NCI-H2227 (cell line): ENCODE data around the gene ADIPOR2.

Experiments used
- DNase-seq: peaks from one replicate; lab custom pipeline; 2025; ENCODE audit not compliant: unreplicated experiment; lab: John Stamatoyannopoulos, UW

Gene ADIPOR2

DNA sequence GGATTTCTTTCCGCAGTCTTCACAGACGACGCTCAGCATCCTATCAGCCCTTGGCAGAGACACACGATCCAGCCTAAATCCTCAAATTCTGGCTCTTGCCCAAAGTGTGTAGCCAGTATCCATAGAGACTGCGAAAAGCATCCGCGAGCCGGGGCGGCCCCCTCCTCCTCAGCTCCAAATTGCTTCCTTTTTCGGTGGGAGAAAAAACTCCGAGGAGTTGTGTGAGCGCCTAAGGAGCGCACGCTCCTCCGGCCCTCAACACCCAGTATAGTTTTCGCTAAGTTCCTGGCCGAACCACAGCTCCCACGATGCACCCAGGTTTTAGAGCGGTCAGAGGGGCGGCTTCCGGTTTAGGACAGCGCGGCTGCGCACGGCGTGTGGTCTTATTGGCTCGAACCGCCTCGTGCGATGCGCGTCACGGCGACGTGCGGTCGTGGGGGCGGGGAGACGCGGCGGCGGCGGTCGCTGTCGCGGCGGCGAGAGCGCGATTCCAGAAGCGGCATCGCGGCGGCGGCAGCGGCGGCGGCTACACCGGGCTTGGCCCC lies at the start of gene ADIPOR2:
TSS of gene ADIPOR2 (plus strand) at position 493 of the 545 bp plus-strand sequence. CDS start 63,274 bp downstream, outside the sequence.
- peak; percentile 85 for DNase-seq

DNA sequence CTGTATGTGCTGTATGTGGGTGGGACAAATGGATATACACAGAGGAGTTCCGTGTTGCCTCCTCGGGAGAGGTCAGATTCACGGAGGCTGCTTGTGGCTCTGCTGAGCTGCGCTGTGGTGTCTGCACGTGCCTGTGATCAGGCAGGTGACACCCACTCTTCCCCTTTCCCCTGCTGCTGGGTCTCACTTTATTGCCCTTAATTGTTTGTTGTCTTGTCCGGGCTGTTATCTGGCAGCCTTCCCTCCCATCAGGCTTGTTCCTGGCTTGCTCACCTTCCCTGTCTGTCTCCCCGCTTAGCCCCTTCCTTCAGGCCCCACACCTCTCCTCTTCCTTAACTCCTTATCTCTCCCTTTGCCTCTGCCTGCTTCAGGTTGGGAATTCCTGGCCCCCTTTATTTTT lies 48.4 kb upstream of the ADIPOR2 start:
- DNase-seq, result no peak

- no peak for DNase-seq
Measured at GRCh38 chr12:1643043-1643442, 47.8 kb upstream of the ADIPOR2 start.

- no peak for DNase-seq
Measured at GRCh38 chr12:1643905-1644533, 46.9 kb upstream of the ADIPOR2 start.

GRCh38 chr12:1644534-1645438 lies 46.1 kb upstream of the ADIPOR2 start:
- peak; percentile 16 for DNase-seq

DNA sequence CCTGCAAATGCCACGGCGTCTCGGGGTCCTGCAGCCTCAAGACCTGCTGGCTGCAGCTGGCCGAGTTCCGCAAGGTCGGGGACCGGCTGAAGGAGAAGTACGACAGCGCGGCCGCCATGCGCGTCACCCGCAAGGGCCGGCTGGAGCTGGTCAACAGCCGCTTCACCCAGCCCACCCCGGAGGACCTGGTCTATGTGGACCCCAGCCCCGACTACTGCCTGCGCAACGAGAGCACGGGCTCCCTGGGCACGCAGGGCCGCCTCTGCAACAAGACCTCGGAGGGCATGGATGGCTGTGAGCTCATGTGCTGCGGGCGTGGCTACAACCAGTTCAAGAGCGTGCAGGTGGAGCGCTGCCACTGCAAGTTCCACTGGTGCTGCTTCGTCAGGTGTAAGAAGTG lies 45.1 kb upstream of the ADIPOR2 start:
- no peak for DNase-seq

- no peak for DNase-seq
Measured at GRCh38 chr12:1646569-1647284, 44.1 kb upstream of the ADIPOR2 start.

GRCh38 chr12:1647285-1647669 lies 43.6 kb upstream of the ADIPOR2 start:
- DNase-seq, result no peak

GRCh38 chr12:1650260-1650977 lies 40.5 kb upstream of the ADIPOR2 start:
- no peak for DNase-seq

- DNase-seq, result no peak
Measured at GRCh38 chr12:1650978-1651361, 39.9 kb upstream of the ADIPOR2 start.

DNA sequence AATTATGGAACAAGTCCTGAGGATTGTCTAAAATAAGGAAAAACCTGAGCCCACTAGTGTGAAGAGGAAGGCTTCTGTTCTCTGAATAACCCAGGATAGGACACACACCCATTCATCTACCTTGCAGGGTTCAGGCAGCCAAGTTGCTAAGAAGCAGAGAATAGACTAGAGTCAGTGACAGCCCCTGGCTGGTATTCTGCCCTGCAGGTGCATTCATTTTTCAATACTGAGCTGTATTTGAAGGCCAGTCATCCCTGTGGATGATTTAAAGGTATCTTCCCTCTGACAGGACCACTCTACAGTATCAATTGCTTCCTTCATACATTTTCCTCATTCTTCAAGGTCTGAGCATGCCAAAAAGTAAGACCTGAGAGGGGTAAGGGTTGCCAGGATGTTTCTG lies 38.9 kb upstream of the ADIPOR2 start:
- DNase-seq, result no peak

DNA sequence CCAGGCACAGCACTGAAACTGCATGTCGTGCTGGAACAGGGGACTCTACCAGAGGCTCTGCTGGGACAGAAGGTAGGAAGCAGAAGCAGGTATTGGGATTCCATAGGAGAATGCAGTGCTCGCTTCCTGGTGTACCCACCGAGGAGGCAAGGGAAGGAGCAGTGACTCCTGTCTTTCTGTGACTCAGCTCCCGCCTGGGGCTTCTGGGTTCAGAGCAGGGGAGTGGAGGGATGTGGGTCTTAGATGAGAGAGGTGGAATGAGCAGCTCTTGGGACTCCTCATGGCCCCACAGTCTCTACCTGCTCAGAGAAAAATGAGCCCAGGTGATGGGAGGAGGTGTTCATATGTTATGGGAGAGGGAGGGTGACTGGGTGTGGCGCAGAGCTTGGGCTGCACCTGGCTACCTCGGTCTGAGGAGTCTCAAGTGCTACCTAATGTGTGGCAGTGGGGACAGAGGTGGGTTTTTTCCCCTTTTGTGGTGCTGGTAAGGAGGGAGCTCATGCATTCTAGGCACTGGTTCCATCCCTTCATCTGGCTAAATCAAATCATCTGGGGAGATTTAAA lies 35.6 kb upstream of the ADIPOR2 start:
- DNase-seq, result no peak

DNA sequence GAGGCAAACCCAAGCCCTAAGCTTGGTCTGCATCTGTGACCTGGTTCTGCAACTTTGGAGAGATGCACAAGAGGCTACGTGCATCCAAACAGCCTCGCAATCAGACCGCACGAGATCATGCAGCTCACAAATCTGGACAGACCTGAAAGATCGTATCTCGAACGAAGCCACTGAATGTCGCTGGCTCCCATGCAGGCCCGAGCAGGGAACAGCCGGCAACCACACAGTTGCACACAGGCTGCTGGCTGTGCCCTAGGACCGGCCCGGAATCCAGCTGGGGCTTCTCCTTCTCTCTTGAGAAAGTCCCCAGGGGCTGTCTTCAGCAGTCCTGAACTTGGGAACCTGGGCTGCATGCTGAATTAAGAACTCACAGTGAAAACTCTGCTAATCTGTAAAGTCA lies 34.0 kb upstream of the ADIPOR2 start:
- no peak for DNase-seq

DNA sequence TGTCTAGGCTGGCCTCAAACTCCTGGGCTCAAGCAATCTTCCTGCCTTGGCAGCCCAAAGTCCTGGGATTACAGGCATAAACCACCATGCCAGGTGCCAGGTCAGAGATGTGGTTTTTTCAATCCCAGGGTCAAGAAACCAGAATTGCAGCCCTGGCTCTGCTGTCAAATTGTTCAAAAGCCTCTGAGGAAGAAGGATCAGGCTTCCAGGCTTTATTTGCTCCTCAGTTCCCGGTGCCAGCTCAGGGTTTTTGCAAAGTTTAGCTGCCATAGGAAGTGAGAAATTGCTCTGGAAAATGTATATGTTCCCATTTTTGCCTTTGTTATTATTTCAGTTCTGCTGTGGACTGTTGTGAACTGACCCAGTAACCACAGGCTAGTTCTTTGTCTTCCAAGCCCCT lies 33.2 kb upstream of the ADIPOR2 start:
- no peak for DNase-seq

GRCh38 chr12:1660304-1661187 lies 30.3 kb upstream of the ADIPOR2 start:
- DNase-seq, result no peak

GRCh38 chr12:1661553-1662335 lies 29.1 kb upstream of the ADIPOR2 start:
- peak; percentile 73 for DNase-seq

DNA sequence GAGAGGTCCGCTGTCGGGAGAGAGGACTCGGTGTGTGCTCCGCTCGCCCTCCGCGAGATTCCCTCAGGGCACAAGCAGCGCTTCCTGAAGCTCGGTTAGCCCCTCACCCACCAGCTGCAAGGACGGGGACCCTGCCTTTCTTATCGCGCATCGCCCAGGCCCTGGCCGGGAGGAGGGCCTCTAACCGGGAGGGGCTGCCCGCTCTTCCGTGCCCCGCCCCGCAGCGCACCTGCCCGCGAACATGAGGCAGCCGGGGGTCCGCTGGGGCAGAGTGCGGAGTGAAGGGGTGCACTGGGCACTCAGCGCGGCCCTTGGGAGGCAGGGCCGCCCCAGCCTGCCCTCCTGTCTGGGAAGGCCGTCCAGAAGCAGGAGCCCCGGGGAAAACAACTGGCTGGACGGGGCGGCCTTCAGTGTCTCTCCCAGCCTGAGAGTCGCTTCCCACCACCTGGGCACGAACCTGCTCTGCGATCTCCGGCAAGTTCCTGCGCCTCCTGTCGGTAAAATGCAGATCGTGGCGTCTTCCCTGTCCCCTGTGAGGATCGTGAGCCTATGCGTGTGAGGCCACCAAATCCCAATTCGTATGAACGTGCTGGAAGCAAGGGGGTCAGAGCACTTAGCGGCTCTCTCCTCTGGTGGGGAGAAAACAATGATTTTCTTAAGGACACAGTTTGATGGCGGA lies 28.0 kb upstream of the ADIPOR2 start:
- DNase-seq, result peak; percentile 68

DNA sequence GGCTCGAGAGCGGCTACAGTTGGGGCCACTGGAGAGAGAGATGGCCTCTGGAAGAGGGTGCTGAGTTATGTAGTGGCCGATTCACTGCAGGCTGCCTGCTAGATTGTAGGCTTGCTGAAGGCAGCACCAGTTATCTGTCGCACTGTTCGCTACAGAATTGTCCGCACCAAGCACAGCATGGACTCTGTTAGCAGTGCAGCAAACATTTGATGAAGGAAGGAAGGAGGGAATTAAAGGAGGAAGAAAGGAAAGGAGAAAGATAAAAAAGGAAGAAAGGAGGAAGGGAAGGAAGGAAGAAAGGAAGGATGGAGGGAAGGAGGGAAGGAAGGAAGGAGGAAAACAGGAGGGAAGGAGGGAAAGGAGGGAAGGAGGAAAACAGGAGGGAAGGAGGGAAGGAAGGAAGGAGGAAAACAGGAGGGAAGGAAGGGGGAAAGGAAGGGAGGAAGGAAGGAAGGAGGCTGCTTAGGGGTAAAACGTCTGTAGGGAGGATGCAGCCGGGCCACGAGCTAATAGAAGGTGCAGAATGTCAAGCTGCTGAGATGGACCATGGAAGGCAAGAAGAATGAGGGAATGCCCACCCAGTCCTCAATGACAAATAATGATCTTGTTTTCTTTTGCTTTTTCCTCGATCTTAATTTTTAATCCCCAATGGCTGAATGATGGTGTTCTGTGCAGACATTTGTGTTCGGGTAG lies 27.3 kb upstream of the ADIPOR2 start:
- DNase-seq, result no peak
